Fibroblast of lung (primary cell): ENCODE results near the gene IGLL1. TPM values are rescaled to one million over a fixed set of nuclear protein-coding genes. Genes with fewer than 3 reads are reported as not detected.

Source experiments
- DNase-seq, 2 donors: peaks; one replicate each; pipeline versions ENCODE4 v3.0.0 to v3.0.0-alpha.2; 2010; ENCODE audit warnings: low read depth in 2 of 2
- H2AFZ ChIP-seq: 2 replicates; pipeline ENCODE4 v1.5.1; 2012; ENCODE audit warnings: low read length, control low read depth, inconsistent platforms
- H3K27ac ChIP-seq: 2 replicates; pipeline ENCODE4 v1.5.1; 2011; ENCODE audit warnings: low read length, control low read depth; ENCODE audit not compliant: insufficient read depth
- H3K27me3 ChIP-seq: 2 replicates; pipeline ENCODE4 v1.5.1; 2011; ENCODE audit warnings: mild to moderate bottlenecking, low read length; ENCODE audit not compliant: control insufficient read depth, insufficient read depth
- H3K36me3 ChIP-seq: 2 replicates; pipeline ENCODE4 v1.5.1; 2011; ENCODE audit warnings: low read length; ENCODE audit not compliant: control insufficient read depth, insufficient read depth
- H3K4me1 ChIP-seq: 2 replicates; pipeline ENCODE4 v1.5.1; 2011; ENCODE audit warnings: low read length; ENCODE audit not compliant: control insufficient read depth, insufficient read depth; ENCODE audit errors: extremely low read depth
- H3K4me2 ChIP-seq: 2 replicates; pipeline ENCODE4 v1.5.1; 2011; ENCODE audit warnings: low read length, control low read depth; ENCODE audit not compliant: insufficient read depth; ENCODE audit errors: extremely low read depth
- H3K4me3 ChIP-seq, 4 experiments: fragments of 200-600 bp in 1 of 4; sonication (generic) in 1 of 4; replicated peaks in 1 of 4; 2 replicates each; pipeline ENCODE4 v1.5.1; 2011 to 2016; ENCODE audit warnings: low read length in 4 of 4, low read depth in 3 of 4, mild to moderate bottlenecking in 3 of 4, control low read depth in 2 of 4, inconsistent platforms in 1 of 4, mixed read lengths in 1 of 4; ENCODE audit not compliant: insufficient read depth in 1 of 4; ENCODE audit errors: control extremely low read depth in 1 of 4
- H3K79me2 ChIP-seq: 2 replicates; pipeline ENCODE4 v1.5.1; 2012; ENCODE audit warnings: mild to moderate bottlenecking, low read length, inconsistent platforms; ENCODE audit not compliant: control insufficient read depth, insufficient read depth
- H3K9ac ChIP-seq: 2 replicates; pipeline ENCODE4 v1.5.1; 2011; ENCODE audit warnings: mild to moderate bottlenecking, low read length, control low read depth; ENCODE audit not compliant: insufficient read depth
- H3K9me3 ChIP-seq: 2 replicates; pipeline ENCODE4 v1.5.1; 2012; ENCODE audit warnings: low read depth, low read length; ENCODE audit not compliant: control insufficient read depth, insufficient read depth
- H4K20me1 ChIP-seq: 2 replicates; pipeline ENCODE4 v1.5.1; 2011; ENCODE audit warnings: low read length; ENCODE audit not compliant: control insufficient read depth, insufficient read depth; ENCODE audit errors: extremely low read depth
- EZH2 ChIP-seq: IDR thresholded peaks from 2 replicates; pipeline ENCODE4 v1.5.1; 2012; ENCODE audit warnings: low read length, control low read depth, mild to moderate bottlenecking; ENCODE audit errors: missing control alignments
- polyA plus RNA-seq, 2 donors: library from polyadenylated mRNA; depleted of rRNA in 1 of 2; stranded (reverse) in 1 of 2; unstranded in 1 of 2; fragments of >200 nt; gene quantifications; 2 replicates each; pipeline ENCODE4 v1.2.1, GENCODE V29; 2011 to 2012; ENCODE audit warnings: missing spikeins in 1 of 2
- total RNA-seq: library from RNA; depleted of rRNA; stranded (reverse); fragments of >200 nt; gene quantifications from 2 replicates; pipeline ENCODE4 v1.2.1, GENCODE V29; 2014
- TF ChIP-seq, protein P1 (sequence below), 2 donors: IDR thresholded peaks in 1 of 2; conservative IDR thresholded peaks in 1 of 2; 1 replicate in 1 of 2; 2 replicates in 1 of 2; pipeline ENCODE4 v1.5.1; 2011 to 2012; ENCODE audit warnings: low read length in 2 of 2, control low read depth in 1 of 2, inconsistent platforms in 1 of 2, low read depth in 1 of 2, mild to moderate bottlenecking in 1 of 2

IGLL1 gene
- total and polyA plus RNA-seq, 2 donors (not counting 1 experiment from before 2014, with no cell fraction given), result not detected

DNA sequence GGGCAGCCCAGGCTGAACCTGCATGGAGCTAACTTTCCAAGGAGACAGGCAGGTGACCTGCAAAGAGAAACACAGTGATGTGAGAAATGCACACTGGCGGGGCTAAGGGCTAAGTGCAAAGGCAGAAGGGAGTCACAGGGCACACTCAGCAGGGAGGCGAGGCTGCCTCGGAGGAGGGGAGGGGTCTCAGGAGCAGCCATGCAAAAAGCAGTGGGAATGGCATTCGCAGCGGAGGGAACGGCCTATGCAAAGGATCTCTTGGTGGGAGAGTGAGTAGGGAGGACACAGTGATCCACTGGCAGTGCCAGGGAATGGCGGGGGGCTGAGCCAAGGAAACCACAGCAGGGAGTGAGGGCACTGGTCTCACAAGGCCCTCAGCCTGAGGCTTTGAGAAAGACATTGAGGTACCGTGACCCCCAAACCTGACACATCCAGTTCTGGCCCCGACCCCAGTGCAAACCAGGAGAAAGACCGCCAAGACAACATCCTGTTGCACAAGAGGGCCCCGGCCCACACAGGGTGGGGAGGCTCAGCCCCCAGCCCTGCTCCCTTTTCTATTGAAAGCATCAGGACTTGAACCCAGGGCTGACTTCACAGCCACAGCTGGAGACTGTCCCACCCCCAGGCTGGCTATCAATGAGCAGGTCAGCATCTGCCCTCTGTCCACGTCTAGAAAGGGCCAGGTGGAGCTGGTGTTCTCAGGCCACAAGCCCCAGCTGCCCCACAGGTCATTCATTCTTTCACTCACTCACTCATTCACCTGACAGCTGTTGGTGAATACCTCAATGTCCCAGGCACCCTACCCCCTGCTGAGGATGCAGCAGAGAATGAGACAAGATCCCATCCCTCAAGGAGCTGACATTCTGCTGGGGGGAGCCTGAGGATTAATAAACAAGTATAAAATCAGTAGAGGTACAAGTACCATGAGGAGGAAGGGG lies 50.7 kb downstream of the IGLL1 start:
- H3K4me3 ChIP-seq, result no peak overlapping the region
- no peak for DNase-seq
- H3K4me2 ChIP-seq, result no peak overlapping the region

DNA sequence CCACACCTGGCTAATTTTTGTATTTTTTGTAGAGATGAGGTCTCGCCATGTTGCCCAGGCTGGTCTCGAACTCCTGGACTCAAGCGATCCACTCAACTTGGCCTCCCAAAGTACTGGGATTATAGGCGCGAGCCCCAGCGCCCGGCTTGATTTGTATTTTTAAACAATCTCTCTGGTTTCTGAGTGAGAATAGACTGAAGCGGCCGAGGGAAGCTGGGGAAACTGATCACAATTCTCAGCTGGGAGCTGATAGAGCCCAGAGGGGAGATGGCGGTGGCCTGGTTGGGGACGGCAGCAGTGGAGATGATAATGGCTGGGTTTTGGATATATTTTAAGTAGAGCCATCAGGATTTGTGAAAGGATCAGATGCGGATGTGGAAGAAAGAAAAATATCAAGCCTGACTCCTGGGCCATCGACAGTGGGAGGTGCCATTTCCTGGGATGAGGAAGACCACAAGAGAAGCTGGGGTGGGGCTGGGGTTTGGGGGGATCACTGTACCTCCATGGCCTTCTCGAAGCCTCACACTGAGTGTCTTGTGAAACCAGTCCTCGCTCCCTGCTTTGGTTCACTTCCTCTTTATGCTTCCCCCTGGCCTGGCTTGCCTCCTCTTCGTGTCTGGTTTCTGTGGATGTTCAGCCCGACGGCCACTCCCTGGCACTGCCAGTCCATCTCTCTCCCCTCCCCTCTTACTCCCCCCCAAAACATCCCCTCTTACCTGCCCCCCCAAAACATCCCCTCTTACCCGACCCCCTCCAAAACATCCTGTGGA lies 51.9 kb downstream of the IGLL1 start:
- Histone ChIP-seq H3K27ac (no peak overlapping the region), H3K27me3 (no peaks in the 10 kb centered on the region), H4K20me1 (no peaks in the 10 kb centered on the region), H3K4me2 (no peak overlapping the region), H3K4me3 (no peak overlapping the region), H3K9ac (no peak overlapping the region), H3K79me2 (no peaks in the 10 kb centered on the region), H2AFZ (no peak overlapping the region), H3K4me1 (no peaks in the 10 kb centered on the region), H3K9me3 (no peaks in the 10 kb centered on the region), H3K36me3 (no peaks in the 10 kb centered on the region)
- TF ChIP-seq, protein P1, sequence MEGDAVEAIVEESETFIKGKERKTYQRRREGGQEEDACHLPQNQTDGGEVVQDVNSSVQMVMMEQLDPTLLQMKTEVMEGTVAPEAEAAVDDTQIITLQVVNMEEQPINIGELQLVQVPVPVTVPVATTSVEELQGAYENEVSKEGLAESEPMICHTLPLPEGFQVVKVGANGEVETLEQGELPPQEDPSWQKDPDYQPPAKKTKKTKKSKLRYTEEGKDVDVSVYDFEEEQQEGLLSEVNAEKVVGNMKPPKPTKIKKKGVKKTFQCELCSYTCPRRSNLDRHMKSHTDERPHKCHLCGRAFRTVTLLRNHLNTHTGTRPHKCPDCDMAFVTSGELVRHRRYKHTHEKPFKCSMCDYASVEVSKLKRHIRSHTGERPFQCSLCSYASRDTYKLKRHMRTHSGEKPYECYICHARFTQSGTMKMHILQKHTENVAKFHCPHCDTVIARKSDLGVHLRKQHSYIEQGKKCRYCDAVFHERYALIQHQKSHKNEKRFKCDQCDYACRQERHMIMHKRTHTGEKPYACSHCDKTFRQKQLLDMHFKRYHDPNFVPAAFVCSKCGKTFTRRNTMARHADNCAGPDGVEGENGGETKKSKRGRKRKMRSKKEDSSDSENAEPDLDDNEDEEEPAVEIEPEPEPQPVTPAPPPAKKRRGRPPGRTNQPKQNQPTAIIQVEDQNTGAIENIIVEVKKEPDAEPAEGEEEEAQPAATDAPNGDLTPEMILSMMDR (conservative IDR thresholded peaks at IDR 0.05 in 1 of 2, IDR thresholded peaks at IDR 0.05 in 1 of 2; ENCODE audit: low read depth in 1 of 2, low read length in 2 of 2), result no peak
- TF ChIP-seq EZH2, result no peak
- no peak for DNase-seq

More for the DNA sequence above, 50.7 kb downstream of the IGLL1 start:
- Histone ChIP-seq H4K20me1 (no peaks in the 10 kb centered on the region), H3K27ac (no peak overlapping the region), H3K4me1 (no peaks in the 10 kb centered on the region), H3K9ac (no peak overlapping the region), H3K36me3 (no peaks in the 10 kb centered on the region), H2AFZ (no peak overlapping the region), H3K9me3 (no peaks in the 10 kb centered on the region), H3K27me3 (no peaks in the 10 kb centered on the region), H3K79me2 (no peaks in the 10 kb centered on the region)
- TF ChIP-seq, protein P1 (conservative IDR thresholded peaks at IDR 0.05 in 1 of 2, IDR thresholded peaks at IDR 0.05 in 1 of 2; ENCODE audit: low read depth in 1 of 2, low read length in 2 of 2), result no peak
- no peak for TF ChIP-seq EZH2
